Upper lobe of left lung (tissue), 4 donors: Measurements from ENCODE around the gene ADPRHL1.

ENCODE experiments used
- POLR2A ChIP-seq, 4 donors: fragments of 450-650 bp; IDR thresholded peaks; one replicate each; pipeline ENCODE4 v1.5.1; 2016 to 2017; ENCODE audit warnings: antibody characterized with exemption in 4 of 4, mild to moderate bottlenecking in 2 of 4
- POLR2AphosphoS5 ChIP-seq, 2 donors: sonication (generic); formaldehyde crosslinking; IDR thresholded peaks; one replicate each; pipeline ENCODE4 v1.5.1; 2017; ENCODE audit warnings: antibody characterized with exemption in 2 of 2
- TF ChIP-seq, protein P1 (sequence below), 6 experiments: fragments of 450-650 bp in 4 of 6; fragments of 200-600 bp in 2 of 6; sonication (generic) in 2 of 6; IDR thresholded peaks; one replicate each; pipeline ENCODE4 v1.5.1; 2016 to 2019; ENCODE audit warnings: antibody characterized with exemption in 6 of 6

- TF ChIP-seq, protein P1, sequence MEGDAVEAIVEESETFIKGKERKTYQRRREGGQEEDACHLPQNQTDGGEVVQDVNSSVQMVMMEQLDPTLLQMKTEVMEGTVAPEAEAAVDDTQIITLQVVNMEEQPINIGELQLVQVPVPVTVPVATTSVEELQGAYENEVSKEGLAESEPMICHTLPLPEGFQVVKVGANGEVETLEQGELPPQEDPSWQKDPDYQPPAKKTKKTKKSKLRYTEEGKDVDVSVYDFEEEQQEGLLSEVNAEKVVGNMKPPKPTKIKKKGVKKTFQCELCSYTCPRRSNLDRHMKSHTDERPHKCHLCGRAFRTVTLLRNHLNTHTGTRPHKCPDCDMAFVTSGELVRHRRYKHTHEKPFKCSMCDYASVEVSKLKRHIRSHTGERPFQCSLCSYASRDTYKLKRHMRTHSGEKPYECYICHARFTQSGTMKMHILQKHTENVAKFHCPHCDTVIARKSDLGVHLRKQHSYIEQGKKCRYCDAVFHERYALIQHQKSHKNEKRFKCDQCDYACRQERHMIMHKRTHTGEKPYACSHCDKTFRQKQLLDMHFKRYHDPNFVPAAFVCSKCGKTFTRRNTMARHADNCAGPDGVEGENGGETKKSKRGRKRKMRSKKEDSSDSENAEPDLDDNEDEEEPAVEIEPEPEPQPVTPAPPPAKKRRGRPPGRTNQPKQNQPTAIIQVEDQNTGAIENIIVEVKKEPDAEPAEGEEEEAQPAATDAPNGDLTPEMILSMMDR (IDR thresholded peaks at IDR 0.05): no peak
- TF ChIP-seq POLR2AphosphoS5 (IDR thresholded peaks at IDR 0.05) (no peak), POLR2A (IDR thresholded peaks at IDR 0.05) (no peak)
Measured at GRCh38 chr13:113398963-113399754, 54.1 kb downstream of the ADPRHL1 start.
